Measurements from ENCODE around the gene EHMT2.
"Not testable (repeated sequence)": the region's sequence is repeated elsewhere in the genome, so short reads cannot be mapped to it uniquely, and the experiment has no call there.

The EHMT2 gene

GRCh38 chr6:31865205-31866118 is 32.0 kb downstream of the EHMT2 start:
- DNase-seq: no peak

GRCh38 chr6:31864818-31865204 is 32.7 kb downstream of the EHMT2 start:
- no peak for DNase-seq

GRCh38 chr6:31864123-31864562 is 33.4 kb downstream of the EHMT2 start:
- not testable (repeated sequence) for DNase-seq

- DNase-seq: peak; percentile 82
Measured at GRCh38 chr6:31862344-31863235, 34.9 kb downstream of the EHMT2 start, which contains the start of gene NEU1. TSS of gene NEU1 (minus strand) at chr6:31862821. CDS start at chr6:31862776, 45 bp downstream.

- DNase-seq: no peak
Measured at GRCh38 chr6:31861919-31862343, 35.6 kb downstream of the EHMT2 start.

GRCh38 chr6:31861150-31861549 is 36.3 kb downstream of the EHMT2 start:
- DNase-seq: no peak

- DNase-seq: no peak
Measured at GRCh38 chr6:31860349-31860748, 37.1 kb downstream of the EHMT2 start.

GRCh38 chr6:31859923-31860322 is 37.6 kb downstream of the EHMT2 start:
- no peak for DNase-seq

- no peak for DNase-seq
Measured at GRCh38 chr6:31858707-31859106, 38.8 kb downstream of the EHMT2 start.

GRCh38 chr6:31857774-31858173 is 39.7 kb downstream of the EHMT2 start:
- not testable (repeated sequence) for DNase-seq

GRCh38 chr6:31851980-31852718 is 45.3 kb downstream of the EHMT2 start:
- DNase-seq: not testable (repeated sequence)

GRCh38 chr6:31851485-31851832 is 46.0 kb downstream of the EHMT2 start:
- no peak for DNase-seq

GRCh38 chr6:31850765-31851484 is 46.6 kb downstream of the EHMT2 start:
- DNase-seq: no peak

GRCh38 chr6:31847276-31847978 is 50.1 kb downstream of the EHMT2 start:
- DNase-seq: no peak

- no peak for DNase-seq
Measured at GRCh38 chr6:31844507-31844906, 53.0 kb downstream of the EHMT2 start.

- DNase-seq: no peak
Measured at GRCh38 chr6:31842053-31842452, 55.4 kb downstream of the EHMT2 start.

- DNase-seq: not testable (repeated sequence)
Measured at GRCh38 chr6:31839779-31840126, 57.7 kb downstream of the EHMT2 start.

- DNase-seq: no peak
Measured at GRCh38 chr6:31838968-31839367, 58.5 kb downstream of the EHMT2 start.

- DNase-seq: not testable (repeated sequence)
Measured at GRCh38 chr6:31838114-31838553, 59.4 kb downstream of the EHMT2 start.

GRCh38 chr6:31837369-31838113 is 60.0 kb downstream of the EHMT2 start:
- no peak for DNase-seq

All from 8988T (cell line).